ENCODE results near the gene POTEF. TPM values are rescaled to one million over a fixed set of nuclear protein-coding genes. Genes with fewer than 3 reads are reported as not detected.
"Not testable (repeated sequence)": the region's sequence is repeated elsewhere in the genome, so short reads cannot be mapped to it uniquely, and the experiment has no call there.

Gene POTEF
- total RNA-seq, 1 experiment from 2014 or later: not detected

- DNase-seq (ENCODE audit: unreplicated experiment); H3K4me3 Mint-ChIP-seq (ENCODE audit: unreplicated experiment); H3K36me3 Mint-ChIP-seq (ENCODE audit: insufficient read depth, unreplicated experiment); H3K9me3 Mint-ChIP-seq (ENCODE audit: unreplicated experiment); BruUV-seq (replicated peaks); H3K27ac Mint-ChIP-seq (ENCODE audit: low read depth, unreplicated experiment); CTCF ChIA-PET; intact Hi-C loops (cut with micrococcal nuclease); H3K4me1 Mint-ChIP-seq (ENCODE audit: insufficient read depth, unreplicated experiment); POLR2A ChIA-PET; H3K27me3 Mint-ChIP-seq (ENCODE audit: insufficient read depth, unreplicated experiment): not testable (repeated sequence)
Observed at GRCh38 chr2:130140516-130140915, 11.5 kb upstream of the POTEF start.

GRCh38 chr2:130139331-130140280, 10.6 kb upstream of the POTEF start:
- H3K4me3 Mint-ChIP-seq (ENCODE audit: unreplicated experiment); H3K36me3 Mint-ChIP-seq (ENCODE audit: insufficient read depth, unreplicated experiment); H3K4me1 Mint-ChIP-seq (ENCODE audit: insufficient read depth, unreplicated experiment); POLR2A ChIA-PET; BruUV-seq (replicated peaks); DNase-seq (ENCODE audit: unreplicated experiment); intact Hi-C loops (cut with micrococcal nuclease); H3K27ac Mint-ChIP-seq (ENCODE audit: low read depth, unreplicated experiment); H3K9me3 Mint-ChIP-seq (ENCODE audit: unreplicated experiment); H3K27me3 Mint-ChIP-seq (ENCODE audit: insufficient read depth, unreplicated experiment): not testable (repeated sequence)
- CTCF ChIA-PET: interaction anchor here (0.6 kb wide), 1 partner anchor 1274 kb away, joined by 3 read pairs; no protein-coding TSS in a partner anchor

GRCh38 chr2:130138841-130139251, 9.8 kb upstream of the POTEF start:
- H3K27ac Mint-ChIP-seq (ENCODE audit: low read depth, unreplicated experiment); BruUV-seq (replicated peaks); DNase-seq (ENCODE audit: unreplicated experiment); H3K4me1 Mint-ChIP-seq (ENCODE audit: insufficient read depth, unreplicated experiment); H3K4me3 Mint-ChIP-seq (ENCODE audit: unreplicated experiment); POLR2A ChIA-PET; H3K36me3 Mint-ChIP-seq (ENCODE audit: insufficient read depth, unreplicated experiment); intact Hi-C loops (cut with micrococcal nuclease); CTCF ChIA-PET; H3K9me3 Mint-ChIP-seq (ENCODE audit: unreplicated experiment): not testable (repeated sequence)
- H3K27me3 Mint-ChIP-seq (ENCODE audit: insufficient read depth, unreplicated experiment): peaks cover 16% of the 10 kb centered on the region

- H3K36me3 Mint-ChIP-seq (ENCODE audit: insufficient read depth, unreplicated experiment); H3K9me3 Mint-ChIP-seq (ENCODE audit: unreplicated experiment); POLR2A ChIA-PET; H3K4me1 Mint-ChIP-seq (ENCODE audit: insufficient read depth, unreplicated experiment); H3K27ac Mint-ChIP-seq (ENCODE audit: low read depth, unreplicated experiment); CTCF ChIA-PET; intact Hi-C loops (cut with micrococcal nuclease); DNase-seq (ENCODE audit: unreplicated experiment); H3K4me3 Mint-ChIP-seq (ENCODE audit: unreplicated experiment); BruUV-seq (replicated peaks): not testable (repeated sequence)
- peaks cover 17% of the 10 kb centered on the region for H3K27me3 Mint-ChIP-seq (ENCODE audit: insufficient read depth, unreplicated experiment)
Observed at GRCh38 chr2:130138326-130138725, 9.3 kb upstream of the POTEF start.

- BruUV-seq (replicated peaks): not testable (repeated sequence)
Observed at GRCh38 chr2:130137118-130137517, 8.1 kb upstream of the POTEF start.

GRCh38 chr2:130136546-130136945, 7.5 kb upstream of the POTEF start:
- H3K4me3 Mint-ChIP-seq (ENCODE audit: unreplicated experiment); POLR2A ChIA-PET; DNase-seq (ENCODE audit: unreplicated experiment); H3K9me3 Mint-ChIP-seq (ENCODE audit: unreplicated experiment); intact Hi-C loops (cut with micrococcal nuclease); H3K36me3 Mint-ChIP-seq (ENCODE audit: insufficient read depth, unreplicated experiment); BruUV-seq (replicated peaks); CTCF ChIA-PET; H3K4me1 Mint-ChIP-seq (ENCODE audit: insufficient read depth, unreplicated experiment); H3K27ac Mint-ChIP-seq (ENCODE audit: low read depth, unreplicated experiment): not testable (repeated sequence)
- H3K27me3 Mint-ChIP-seq (ENCODE audit: insufficient read depth, unreplicated experiment): peaks cover 33% of the 10 kb centered on the region

More at GRCh38 chr2:130137118-130137517, 8.1 kb upstream of the POTEF start:
- intact Hi-C loops (cut with micrococcal nuclease); DNase-seq (ENCODE audit: unreplicated experiment); H3K4me3 Mint-ChIP-seq (ENCODE audit: unreplicated experiment); POLR2A ChIA-PET; H3K27ac Mint-ChIP-seq (ENCODE audit: low read depth, unreplicated experiment); CTCF ChIA-PET; H3K4me1 Mint-ChIP-seq (ENCODE audit: insufficient read depth, unreplicated experiment); H3K36me3 Mint-ChIP-seq (ENCODE audit: insufficient read depth, unreplicated experiment); H3K9me3 Mint-ChIP-seq (ENCODE audit: unreplicated experiment): not testable (repeated sequence)
- peaks cover 28% of the 10 kb centered on the region for H3K27me3 Mint-ChIP-seq (ENCODE audit: insufficient read depth, unreplicated experiment)

All from MCF 10A (cell line).